Measurements from ENCODE around the gene SKIC8.

The SKIC8 gene

GRCh38 chr15:78312536-78312935 lies 13.1 kb upstream of the SKIC8 start:
- TF ChIP-seq TCF12 (IDR thresholded peaks at IDR 0.05; ENCODE audit: low read depth) (no peak), CEBPB (IDR thresholded peaks at IDR 0.05) (no peak), TEAD4 (IDR thresholded peaks at IDR 0.05) (no peak), USF1 (IDR thresholded peaks at IDR 0.05) (no peak), RAD21 (IDR thresholded peaks at IDR 0.05; ENCODE audit: low read depth) (no peak), EGR1 (IDR thresholded peaks at IDR 0.05) (no peak), YY1 (IDR thresholded peaks at IDR 0.05; ENCODE audit: low read depth) (no peak), MAX (IDR thresholded peaks at IDR 0.05) (no peak), NFIC (IDR thresholded peaks at IDR 0.05) (no peak), CREB1 (IDR thresholded peaks at IDR 0.05; ENCODE audit: low read depth) (no peak), ZBTB7A (IDR thresholded peaks at IDR 0.05; ENCODE audit: low read depth) (no peak), FOXM1 (IDR thresholded peaks at IDR 0.05; ENCODE audit: borderline replicate concordance, low read depth) (no peak), EP300 (IDR thresholded peaks at IDR 0.05; ENCODE audit: borderline replicate concordance) (no peak), TAF1 (IDR thresholded peaks at IDR 0.05; ENCODE audit: low read depth) (no peak)
- TF ChIP-seq, protein P1, sequence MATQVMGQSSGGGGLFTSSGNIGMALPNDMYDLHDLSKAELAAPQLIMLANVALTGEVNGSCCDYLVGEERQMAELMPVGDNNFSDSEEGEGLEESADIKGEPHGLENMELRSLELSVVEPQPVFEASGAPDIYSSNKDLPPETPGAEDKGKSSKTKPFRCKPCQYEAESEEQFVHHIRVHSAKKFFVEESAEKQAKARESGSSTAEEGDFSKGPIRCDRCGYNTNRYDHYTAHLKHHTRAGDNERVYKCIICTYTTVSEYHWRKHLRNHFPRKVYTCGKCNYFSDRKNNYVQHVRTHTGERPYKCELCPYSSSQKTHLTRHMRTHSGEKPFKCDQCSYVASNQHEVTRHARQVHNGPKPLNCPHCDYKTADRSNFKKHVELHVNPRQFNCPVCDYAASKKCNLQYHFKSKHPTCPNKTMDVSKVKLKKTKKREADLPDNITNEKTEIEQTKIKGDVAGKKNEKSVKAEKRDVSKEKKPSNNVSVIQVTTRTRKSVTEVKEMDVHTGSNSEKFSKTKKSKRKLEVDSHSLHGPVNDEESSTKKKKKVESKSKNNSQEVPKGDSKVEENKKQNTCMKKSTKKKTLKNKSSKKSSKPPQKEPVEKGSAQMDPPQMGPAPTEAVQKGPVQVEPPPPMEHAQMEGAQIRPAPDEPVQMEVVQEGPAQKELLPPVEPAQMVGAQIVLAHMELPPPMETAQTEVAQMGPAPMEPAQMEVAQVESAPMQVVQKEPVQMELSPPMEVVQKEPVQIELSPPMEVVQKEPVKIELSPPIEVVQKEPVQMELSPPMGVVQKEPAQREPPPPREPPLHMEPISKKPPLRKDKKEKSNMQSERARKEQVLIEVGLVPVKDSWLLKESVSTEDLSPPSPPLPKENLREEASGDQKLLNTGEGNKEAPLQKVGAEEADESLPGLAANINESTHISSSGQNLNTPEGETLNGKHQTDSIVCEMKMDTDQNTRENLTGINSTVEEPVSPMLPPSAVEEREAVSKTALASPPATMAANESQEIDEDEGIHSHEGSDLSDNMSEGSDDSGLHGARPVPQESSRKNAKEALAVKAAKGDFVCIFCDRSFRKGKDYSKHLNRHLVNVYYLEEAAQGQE (IDR thresholded peaks at IDR 0.05; ENCODE audit: low read depth), result no peak

DNA sequence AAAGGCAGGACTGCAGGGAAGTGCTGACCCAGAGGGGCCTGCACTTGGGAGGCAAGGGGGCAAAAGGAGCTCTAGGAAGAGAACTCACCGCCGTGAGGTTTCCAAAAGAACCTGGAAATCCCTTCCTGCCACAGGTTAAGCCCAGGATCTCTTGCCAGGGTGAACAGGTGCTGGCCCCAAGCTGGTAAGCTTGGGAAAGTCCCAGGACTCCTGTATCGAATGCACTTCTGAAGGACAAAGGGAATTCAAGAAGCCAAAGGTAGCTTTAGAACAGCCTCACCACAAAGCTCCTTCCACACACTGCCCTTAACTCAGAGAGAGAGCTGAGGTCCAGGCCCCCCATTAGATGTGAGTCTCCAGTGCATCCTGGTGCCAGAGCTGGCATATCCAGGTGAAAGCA lies 11.9 kb upstream of the SKIC8 start:
- no peak for TF ChIP-seq RAD21 (IDR thresholded peaks at IDR 0.05; ENCODE audit: low read depth)
- no peak for TF ChIP-seq USF1 (IDR thresholded peaks at IDR 0.05)
- TF ChIP-seq YY1 (IDR thresholded peaks at IDR 0.05; ENCODE audit: low read depth), result no peak
- no peak for TF ChIP-seq NFIC (IDR thresholded peaks at IDR 0.05)
- TF ChIP-seq FOXM1 (IDR thresholded peaks at IDR 0.05; ENCODE audit: borderline replicate concordance, low read depth), result no peak
- no peak for TF ChIP-seq EGR1 (IDR thresholded peaks at IDR 0.05)
- no peak for TF ChIP-seq EP300 (IDR thresholded peaks at IDR 0.05; ENCODE audit: borderline replicate concordance)
- TF ChIP-seq TAF1 (IDR thresholded peaks at IDR 0.05; ENCODE audit: low read depth), result no peak
- TF ChIP-seq CREB1 (IDR thresholded peaks at IDR 0.05; ENCODE audit: low read depth), result no peak
- TF ChIP-seq, protein P1 (IDR thresholded peaks at IDR 0.05; ENCODE audit: low read depth), result no peak
- no peak for TF ChIP-seq ZBTB7A (IDR thresholded peaks at IDR 0.05; ENCODE audit: low read depth)
- TF ChIP-seq TCF12 (IDR thresholded peaks at IDR 0.05; ENCODE audit: low read depth), result no peak
- TF ChIP-seq CEBPB (IDR thresholded peaks at IDR 0.05), result no peak
- TF ChIP-seq MAX (IDR thresholded peaks at IDR 0.05), result no peak
- TF ChIP-seq TEAD4 (IDR thresholded peaks at IDR 0.05), result no peak

DNA sequence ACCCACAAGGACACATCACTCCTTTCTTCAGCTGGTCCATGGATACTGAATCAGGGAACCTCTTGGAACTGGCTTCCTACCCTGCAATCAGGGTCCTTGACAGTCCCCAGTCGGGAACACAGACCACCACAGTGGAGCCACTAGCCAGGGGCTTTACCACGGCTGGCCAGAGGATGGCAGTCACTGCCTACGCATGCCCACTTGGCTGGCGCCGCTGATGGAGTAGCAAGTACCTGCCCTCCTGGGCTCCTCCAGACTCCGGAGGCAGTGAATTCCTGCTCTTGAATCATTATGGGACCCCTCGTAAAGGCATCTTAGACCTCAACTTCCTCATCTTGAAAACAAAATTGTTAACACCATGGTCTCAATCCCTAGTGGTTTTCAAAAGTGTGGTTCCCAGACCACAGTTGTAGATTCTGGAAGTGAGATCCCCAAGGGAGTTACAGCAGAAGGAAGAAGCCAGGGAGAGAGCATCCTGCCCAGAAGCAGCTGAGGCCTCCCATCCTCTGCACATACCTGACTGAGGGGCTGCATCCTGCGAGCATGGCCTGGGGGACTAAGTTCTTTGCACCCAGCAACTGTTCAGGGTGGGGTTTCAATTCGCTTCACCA lies 9.1 kb upstream of the SKIC8 start:
- TF ChIP-seq NFIC (IDR thresholded peaks at IDR 0.05) (no peak), RAD21 (IDR thresholded peaks at IDR 0.05; ENCODE audit: low read depth) (peak; percentile 97), CEBPB (IDR thresholded peaks at IDR 0.05) (no peak)

DNA sequence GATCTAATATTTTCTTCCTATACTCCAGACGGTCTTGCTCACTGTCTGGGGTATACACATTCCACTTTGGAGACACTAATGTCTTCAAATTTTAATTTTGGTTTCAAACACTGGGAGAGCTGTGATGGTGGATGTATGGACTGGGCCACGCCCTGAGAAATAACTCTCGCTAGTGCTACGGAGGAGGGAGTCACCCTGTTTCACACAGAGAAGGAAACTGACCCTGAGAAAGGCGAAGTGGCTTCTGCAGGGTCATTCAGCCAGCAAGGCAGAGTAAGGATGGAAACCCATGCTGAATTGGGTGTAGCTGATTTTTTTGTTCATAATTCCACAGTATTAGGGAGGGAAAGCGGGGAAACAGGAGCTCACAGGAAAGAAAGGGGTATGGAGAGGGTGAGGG lies 8.6 kb upstream of the SKIC8 start:
- TF ChIP-seq NFIC (IDR thresholded peaks at IDR 0.05) (no peak), TCF12 (IDR thresholded peaks at IDR 0.05; ENCODE audit: low read depth) (no peak), TEAD4 (IDR thresholded peaks at IDR 0.05) (no peak), EGR1 (IDR thresholded peaks at IDR 0.05) (no peak), CEBPB (IDR thresholded peaks at IDR 0.05) (no peak), ZBTB7A (IDR thresholded peaks at IDR 0.05; ENCODE audit: low read depth) (no peak), YY1 (IDR thresholded peaks at IDR 0.05; ENCODE audit: low read depth) (no peak), MAX (IDR thresholded peaks at IDR 0.05) (no peak), USF1 (IDR thresholded peaks at IDR 0.05) (no peak), FOXM1 (IDR thresholded peaks at IDR 0.05; ENCODE audit: borderline replicate concordance, low read depth) (no peak), CREB1 (IDR thresholded peaks at IDR 0.05; ENCODE audit: low read depth) (no peak), TAF1 (IDR thresholded peaks at IDR 0.05; ENCODE audit: low read depth) (no peak), EP300 (IDR thresholded peaks at IDR 0.05; ENCODE audit: borderline replicate concordance) (no peak), RAD21 (IDR thresholded peaks at IDR 0.05; ENCODE audit: low read depth) (no peak)
- TF ChIP-seq, protein P1 (IDR thresholded peaks at IDR 0.05; ENCODE audit: low read depth), result no peak

All from Ishikawa (cell line).